ENCODE data around the gene KRT6C.
"Not testable (repeated sequence)": the region's sequence is repeated elsewhere in the genome, so short reads cannot be mapped to it uniquely, and the experiment has no call there.

Gene KRT6C

GRCh38 chr12:52495389-52495788 is 21.8 kb upstream of the KRT6C start:
- Mint-ChIP-seq H3K4me3 (no peak overlapping the region), H3K27me3 (peaks cover 61% of the 10 kb centered on the region), H3K36me3 (ENCODE audit: insufficient read depth) (peaks cover 2% of the 10 kb centered on the region), H3K27ac (ENCODE audit: low read depth) (no peak overlapping the region), H3K4me1 (peaks cover 11% of the 10 kb centered on the region), H3K9me3 (no peaks in the 10 kb centered on the region)
- ATAC-seq (replicated peaks; ENCODE audit: extremely low read depth, poor library complexity, severe bottlenecking), result no peak
- no peak for DNase-seq (ENCODE audit: low spot score in 2 of 2)

- H3K9me3 Mint-ChIP-seq, result no peaks in the 10 kb centered on the region
- peaks cover 2% of the 10 kb centered on the region for H3K36me3 Mint-ChIP-seq (ENCODE audit: insufficient read depth)
- H3K4me1 Mint-ChIP-seq, result peaks cover 11% of the 10 kb centered on the region
- H3K27me3 Mint-ChIP-seq, result peaks cover 70% of the 10 kb centered on the region
- DNase-seq (ENCODE audit: low spot score in 2 of 2) (no peak), ATAC-seq (replicated peaks; ENCODE audit: extremely low read depth, poor library complexity, severe bottlenecking) (no peak)
- no peak overlapping the region for H3K27ac Mint-ChIP-seq (ENCODE audit: low read depth)
- no peak overlapping the region for H3K4me3 Mint-ChIP-seq
Measured at GRCh38 chr12:52494518-52494917, 20.9 kb upstream of the KRT6C start.

- peaks cover 11% of the 10 kb centered on the region for H3K4me1 Mint-ChIP-seq
- H3K4me3 Mint-ChIP-seq, result no peak overlapping the region
- peaks cover under 1% of the 10 kb centered on the region for H3K36me3 Mint-ChIP-seq (ENCODE audit: insufficient read depth)
- ATAC-seq (replicated peaks; ENCODE audit: extremely low read depth, poor library complexity, severe bottlenecking), result no peak
- DNase-seq (ENCODE audit: low spot score in 2 of 2), result no peak
- H3K27ac Mint-ChIP-seq (ENCODE audit: low read depth), result no peak overlapping the region
- H3K27me3 Mint-ChIP-seq, result peaks cover 70% of the 10 kb centered on the region
- no peaks in the 10 kb centered on the region for H3K9me3 Mint-ChIP-seq
Measured at GRCh38 chr12:52494100-52494499, 20.5 kb upstream of the KRT6C start.

- peaks cover 65% of the 10 kb centered on the region for H3K27me3 Mint-ChIP-seq
- no peak within 1 kb of the TSS for H3K4me3 Mint-ChIP-seq
Measured at GRCh38 chr12:52493172-52493571, 19.6 kb upstream of the KRT6C start, which contains the start of gene KRT6A. TSS of gene KRT6A (minus strand) at chr12:52493257. CDS start at chr12:52493188, 69 bp downstream.

GRCh38 chr12:52492405-52492804 is 18.8 kb upstream of the KRT6C start:
- H3K9me3 Mint-ChIP-seq; ATAC-seq (replicated peaks; ENCODE audit: extremely low read depth, poor library complexity, severe bottlenecking); H3K36me3 Mint-ChIP-seq (ENCODE audit: insufficient read depth); H3K4me3 Mint-ChIP-seq; H3K27ac Mint-ChIP-seq (ENCODE audit: low read depth); DNase-seq (ENCODE audit: low spot score in 2 of 2): not testable (repeated sequence)
- Mint-ChIP-seq H3K4me1 (peaks cover 11% of the 10 kb centered on the region), H3K27me3 (peaks cover 62% of the 10 kb centered on the region)

More at GRCh38 chr12:52493172-52493571, 19.6 kb upstream of the KRT6C start, which contains the start of gene KRT6A:
- Mint-ChIP-seq H3K27ac (ENCODE audit: low read depth) (no peak within 1 kb of the TSS), H3K9me3 (no peaks in the 10 kb centered on the region), H3K36me3 (ENCODE audit: insufficient read depth) (no peaks in the 10 kb centered on the region), H3K4me1 (peaks cover 11% of the 10 kb centered on the region)
- no peak for ATAC-seq (replicated peaks; ENCODE audit: extremely low read depth, poor library complexity, severe bottlenecking)
- DNase-seq (ENCODE audit: low spot score in 2 of 2), result no peak

GRCh38 chr12:52491495-52491894 is 17.9 kb upstream of the KRT6C start:
- not testable (repeated sequence) for H3K9me3 Mint-ChIP-seq; H3K27ac Mint-ChIP-seq (ENCODE audit: low read depth); H3K36me3 Mint-ChIP-seq (ENCODE audit: insufficient read depth); ATAC-seq (replicated peaks; ENCODE audit: extremely low read depth, poor library complexity, severe bottlenecking); DNase-seq (ENCODE audit: low spot score in 2 of 2); H3K4me3 Mint-ChIP-seq
- H3K27me3 Mint-ChIP-seq, result peaks cover 69% of the 10 kb centered on the region
- H3K4me1 Mint-ChIP-seq, result peaks cover 11% of the 10 kb centered on the region

GRCh38 chr12:52488736-52489135 is 15.1 kb upstream of the KRT6C start:
- DNase-seq (ENCODE audit: low spot score in 2 of 2) (no peak), ATAC-seq (replicated peaks; ENCODE audit: extremely low read depth, poor library complexity, severe bottlenecking) (no peak)
- H3K4me3 Mint-ChIP-seq, result no peak overlapping the region
- H3K36me3 Mint-ChIP-seq (ENCODE audit: insufficient read depth), result no peaks in the 10 kb centered on the region
- peaks cover 81% of the 10 kb centered on the region for H3K27me3 Mint-ChIP-seq
- H3K4me1 Mint-ChIP-seq, result no peaks in the 10 kb centered on the region
- no peak overlapping the region for H3K27ac Mint-ChIP-seq (ENCODE audit: low read depth)
- H3K9me3 Mint-ChIP-seq, result peaks cover 12% of the 10 kb centered on the region

GRCh38 chr12:52487744-52488443 is 14.3 kb upstream of the KRT6C start:
- H3K4me1 Mint-ChIP-seq; H3K4me3 Mint-ChIP-seq; ATAC-seq (replicated peaks; ENCODE audit: extremely low read depth, poor library complexity, severe bottlenecking); H3K27ac Mint-ChIP-seq (ENCODE audit: low read depth); DNase-seq (ENCODE audit: low spot score in 2 of 2); H3K36me3 Mint-ChIP-seq (ENCODE audit: insufficient read depth): not testable (repeated sequence)
- Mint-ChIP-seq H3K9me3 (peaks cover 12% of the 10 kb centered on the region), H3K27me3 (peaks cover 81% of the 10 kb centered on the region)

- Mint-ChIP-seq H3K4me3 (no peak overlapping the region), H3K36me3 (ENCODE audit: insufficient read depth) (peaks cover 1% of the 10 kb centered on the region), H3K27me3 (peaks cover 80% of the 10 kb centered on the region), H3K27ac (ENCODE audit: low read depth) (no peak overlapping the region), H3K4me1 (no peaks in the 10 kb centered on the region), H3K9me3 (peaks cover 12% of the 10 kb centered on the region)
- DNase-seq (ENCODE audit: low spot score in 2 of 2), result no peak
- ATAC-seq (replicated peaks; ENCODE audit: extremely low read depth, poor library complexity, severe bottlenecking), result no peak
Measured at GRCh38 chr12:52487211-52487610, 13.6 kb upstream of the KRT6C start.

- H3K27me3 Mint-ChIP-seq, result peaks cover 72% of the 10 kb centered on the region
- no peak overlapping the region for H3K27ac Mint-ChIP-seq (ENCODE audit: low read depth)
- DNase-seq (ENCODE audit: low spot score in 2 of 2) (no peak), ATAC-seq (replicated peaks; ENCODE audit: extremely low read depth, poor library complexity, severe bottlenecking) (no peak)
- no peaks in the 10 kb centered on the region for H3K4me1 Mint-ChIP-seq
- H3K9me3 Mint-ChIP-seq, result peaks cover 12% of the 10 kb centered on the region
- peaks cover 1% of the 10 kb centered on the region for H3K36me3 Mint-ChIP-seq (ENCODE audit: insufficient read depth)
- H3K4me3 Mint-ChIP-seq, result no peak overlapping the region
Measured at GRCh38 chr12:52486166-52487105, 12.8 kb upstream of the KRT6C start.

GRCh38 chr12:52480073-52480472 is 6.5 kb upstream of the KRT6C start:
- DNase-seq (ENCODE audit: low spot score in 2 of 2) (no peak), ATAC-seq (replicated peaks; ENCODE audit: extremely low read depth, poor library complexity, severe bottlenecking) (no peak)
- Mint-ChIP-seq H3K4me1 (no peaks in the 10 kb centered on the region), H3K36me3 (ENCODE audit: insufficient read depth) (peaks cover 1% of the 10 kb centered on the region), H3K4me3 (no peak overlapping the region), H3K9me3 (peaks cover 8% of the 10 kb centered on the region), H3K27ac (ENCODE audit: low read depth) (no peak overlapping the region), H3K27me3 (peaks cover 27% of the 10 kb centered on the region)

GRCh38 chr12:52477651-52478050 is 4.0 kb upstream of the KRT6C start:
- ATAC-seq (replicated peaks; ENCODE audit: extremely low read depth, poor library complexity, severe bottlenecking) (no peak), DNase-seq (ENCODE audit: low spot score in 2 of 2) (no peak)
- no peak overlapping the region for H3K4me3 Mint-ChIP-seq
- peaks cover 2% of the 10 kb centered on the region for H3K27me3 Mint-ChIP-seq
- no peak overlapping the region for H3K27ac Mint-ChIP-seq (ENCODE audit: low read depth)
- no peaks in the 10 kb centered on the region for H3K9me3 Mint-ChIP-seq
- H3K36me3 Mint-ChIP-seq (ENCODE audit: insufficient read depth), result peaks cover 1% of the 10 kb centered on the region
- H3K4me1 Mint-ChIP-seq, result no peaks in the 10 kb centered on the region
